ENCODE results near the gene HAO2.

DNA sequence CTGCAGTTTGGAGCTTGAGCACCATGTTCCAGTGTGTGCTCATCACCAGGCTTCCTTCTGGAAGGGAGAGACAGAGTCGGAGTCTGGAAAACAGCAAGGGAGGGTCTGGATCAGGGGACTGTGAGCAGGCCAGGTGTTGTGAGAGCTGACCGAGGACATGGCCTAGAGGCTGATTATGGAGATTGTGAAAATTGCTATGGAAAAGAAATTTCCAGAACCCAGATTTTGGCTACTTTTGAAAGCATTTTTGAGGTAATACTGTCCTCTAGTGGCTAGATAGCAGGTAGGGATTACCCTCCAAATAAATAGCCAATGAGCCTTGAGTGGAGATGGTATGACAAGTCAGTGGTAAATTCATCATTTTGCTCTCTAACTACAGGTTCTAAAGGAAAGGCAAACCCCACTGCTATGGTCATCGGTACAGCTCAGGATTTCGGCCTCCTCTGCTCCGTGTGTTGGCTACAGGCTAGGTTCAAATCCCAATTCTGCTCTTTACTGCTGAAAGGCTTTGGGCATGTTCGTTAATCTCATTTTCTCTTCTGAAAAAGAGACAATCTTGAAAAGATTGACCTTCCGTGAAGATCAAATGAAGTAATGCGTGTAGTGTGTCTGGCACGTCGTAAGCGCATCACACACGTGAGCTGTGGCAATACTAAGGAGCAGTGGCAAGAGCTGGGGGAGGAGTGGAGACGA, 1.0 kb upstream of the HAO2 start:
- TF ChIP-seq, protein P1, sequence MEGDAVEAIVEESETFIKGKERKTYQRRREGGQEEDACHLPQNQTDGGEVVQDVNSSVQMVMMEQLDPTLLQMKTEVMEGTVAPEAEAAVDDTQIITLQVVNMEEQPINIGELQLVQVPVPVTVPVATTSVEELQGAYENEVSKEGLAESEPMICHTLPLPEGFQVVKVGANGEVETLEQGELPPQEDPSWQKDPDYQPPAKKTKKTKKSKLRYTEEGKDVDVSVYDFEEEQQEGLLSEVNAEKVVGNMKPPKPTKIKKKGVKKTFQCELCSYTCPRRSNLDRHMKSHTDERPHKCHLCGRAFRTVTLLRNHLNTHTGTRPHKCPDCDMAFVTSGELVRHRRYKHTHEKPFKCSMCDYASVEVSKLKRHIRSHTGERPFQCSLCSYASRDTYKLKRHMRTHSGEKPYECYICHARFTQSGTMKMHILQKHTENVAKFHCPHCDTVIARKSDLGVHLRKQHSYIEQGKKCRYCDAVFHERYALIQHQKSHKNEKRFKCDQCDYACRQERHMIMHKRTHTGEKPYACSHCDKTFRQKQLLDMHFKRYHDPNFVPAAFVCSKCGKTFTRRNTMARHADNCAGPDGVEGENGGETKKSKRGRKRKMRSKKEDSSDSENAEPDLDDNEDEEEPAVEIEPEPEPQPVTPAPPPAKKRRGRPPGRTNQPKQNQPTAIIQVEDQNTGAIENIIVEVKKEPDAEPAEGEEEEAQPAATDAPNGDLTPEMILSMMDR (IDR thresholded peaks at IDR 0.05) = peak; percentile 50 to 82 (median 70)
- TF ChIP-seq POLR2A (IDR thresholded peaks at IDR 0.05) = no peak
